ENCODE data around the gene PARD3. TPM values are rescaled to one million over a fixed set of nuclear protein-coding genes. Genes with fewer than 3 reads are reported as not detected.

The PARD3 gene
- total and polyA plus RNA-seq, 2 donors (not counting 3 experiments of a cell fraction or from before 2014, with no cell fraction given), result 7.3 to 24.1 TPM

- TF ChIP-seq POLR2A (IDR thresholded peaks at IDR 0.05; ENCODE audit: low read depth, low read length), result no peak
- TF ChIP-seq GATA2 (IDR thresholded peaks at IDR 0.05; ENCODE audit: insufficient read depth, insufficient read length, low read depth, low read length), result no peak
- no peak for TF ChIP-seq FOS (IDR thresholded peaks at IDR 0.05; ENCODE audit: borderline replicate concordance, insufficient read depth, low read length)
- Histone ChIP-seq H3K36me3 (ENCODE audit: control insufficient read depth in 2 of 2, extremely low read depth in 1 of 2, insufficient read depth in 2 of 2, low read length in 2 of 2) (no peaks in the 10 kb centered on the region), H3K4me1 (ENCODE audit: control insufficient read depth, extremely low read depth, insufficient read depth, low read length) (no peaks in the 10 kb centered on the region), H2AFZ (ENCODE audit: low read depth, low read length) (no peak overlapping the region), H4K20me1 (replicated peaks; ENCODE audit: control insufficient read depth, extremely low read depth, insufficient read depth, low read length) (no peaks in the 10 kb centered on the region), H3K9ac (replicated peaks; ENCODE audit: extremely low read depth, insufficient read depth, low read length) (no peak overlapping the region), H3K27ac (ENCODE audit: insufficient read depth, low read depth, low read length) (no peak overlapping the region), H3K79me2 (ENCODE audit: control insufficient read depth, insufficient read depth, low read length) (no peaks in the 10 kb centered on the region), H3K4me3 (replicated peaks in 1 of 3; ENCODE audit: insufficient read depth in 1 of 3, low read depth in 1 of 3, low read length in 3 of 3) (no peak overlapping the region), H3K27me3 (ENCODE audit: control insufficient read depth in 2 of 2, insufficient read depth in 2 of 2, low read length in 2 of 2) (no peaks in the 10 kb centered on the region), H3K9me3 (replicated peaks; ENCODE audit: control insufficient read depth, insufficient read depth, low read length) (no peaks in the 10 kb centered on the region), H3K4me2 (ENCODE audit: insufficient read depth, low read length) (no peak overlapping the region), H3K9me1 (replicated peaks; ENCODE audit: control insufficient read depth, extremely low read depth, insufficient read depth, low read length) (no peaks in the 10 kb centered on the region)
- dilution Hi-C loops (cut with MboI; ENCODE audit: extremely low pct_ligation_motif_present, low sequenced_read_pairs) (no loop called here), intact Hi-C loops (cut with micrococcal nuclease) (loop anchor here (5.0 kb wide), 1 partner anchor 70 kb away; no protein-coding TSS in a partner anchor)
- POLR2A ChIA-PET, result interaction anchor here (0.6 kb wide), 1 partner anchor 440 kb away, joined by 3 read pairs; no protein-coding TSS in a partner anchor
- CTCF ChIA-PET, result no interaction called here
- no TSS peak for BruUV-seq (replicated peaks)
- no peak for FAIRE-seq
- DNase-seq (ENCODE audit: low read depth, low spot score), result no peak
Observed at GRCh38 chr10:34192646-34193045, 622.5 kb downstream of the PARD3 start.

DNA sequence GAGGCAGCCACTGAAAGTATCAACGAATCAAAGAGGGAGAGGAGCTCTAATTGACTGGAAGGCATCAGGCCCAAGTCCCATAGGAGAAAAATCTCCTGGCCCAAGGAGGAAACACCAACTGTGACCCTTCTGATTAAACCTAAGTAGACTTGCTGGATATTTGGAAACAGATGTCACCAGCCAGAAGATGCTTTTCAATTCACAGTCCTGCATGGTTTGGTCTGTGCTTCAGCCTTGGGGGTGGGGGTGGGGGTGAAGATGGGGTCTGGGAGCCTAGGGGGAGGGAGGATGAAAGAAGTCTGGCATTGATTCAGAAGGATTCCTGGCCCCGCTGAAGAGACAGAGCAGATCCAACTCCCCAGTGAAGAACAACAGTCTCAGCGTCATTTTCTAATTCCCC is 623.7 kb downstream of the PARD3 start:
- ChIA-PET POLR2A (no interaction called here), CTCF (no interaction called here)
- no peaks in the 10 kb centered on the region for H3K27me3 ChIP-seq (ENCODE audit: control insufficient read depth in 2 of 2, insufficient read depth in 2 of 2, low read length in 2 of 2)
- no peak for DNase-seq (ENCODE audit: low read depth, low spot score)
- H3K9me3 ChIP-seq (replicated peaks; ENCODE audit: control insufficient read depth, insufficient read depth, low read length), result no peaks in the 10 kb centered on the region
- H3K27ac ChIP-seq (ENCODE audit: insufficient read depth, low read depth, low read length), result no peak overlapping the region
- H2AFZ ChIP-seq (ENCODE audit: low read depth, low read length), result no peak overlapping the region
- H3K4me3 ChIP-seq (replicated peaks in 1 of 3; ENCODE audit: insufficient read depth in 1 of 3, low read depth in 1 of 3, low read length in 3 of 3), result no peak overlapping the region
- FAIRE-seq, result no peak
- H4K20me1 ChIP-seq (replicated peaks; ENCODE audit: control insufficient read depth, extremely low read depth, insufficient read depth, low read length), result no peaks in the 10 kb centered on the region
- H3K36me3 ChIP-seq (ENCODE audit: control insufficient read depth in 2 of 2, extremely low read depth in 1 of 2, insufficient read depth in 2 of 2, low read length in 2 of 2), result no peaks in the 10 kb centered on the region
- H3K4me1 ChIP-seq (ENCODE audit: control insufficient read depth, extremely low read depth, insufficient read depth, low read length), result no peaks in the 10 kb centered on the region
- intact Hi-C loops (cut with micrococcal nuclease) (loop anchor here (5.0 kb wide), 1 partner anchor 69 kb away; no protein-coding TSS in a partner anchor), dilution Hi-C loops (cut with MboI; ENCODE audit: extremely low pct_ligation_motif_present, low sequenced_read_pairs) (no loop called here)
- no peaks in the 10 kb centered on the region for H3K9me1 ChIP-seq (replicated peaks; ENCODE audit: control insufficient read depth, extremely low read depth, insufficient read depth, low read length)
- no peak overlapping the region for H3K9ac ChIP-seq (replicated peaks; ENCODE audit: extremely low read depth, insufficient read depth, low read length)
- H3K4me2 ChIP-seq (ENCODE audit: insufficient read depth, low read length), result no peak overlapping the region
- no peaks in the 10 kb centered on the region for H3K79me2 ChIP-seq (ENCODE audit: control insufficient read depth, insufficient read depth, low read length)
- no TSS peak for BruUV-seq (replicated peaks)
- no peak for TF ChIP-seq POLR2AphosphoS5 (IDR thresholded peaks at IDR 0.05; ENCODE audit: insufficient read depth, low read depth, low read length)
- no peak for TF ChIP-seq FOS (IDR thresholded peaks at IDR 0.05; ENCODE audit: borderline replicate concordance, insufficient read depth, low read length)
- TF ChIP-seq JUN (IDR thresholded peaks at IDR 0.05; ENCODE audit: borderline replicate concordance, insufficient read depth, insufficient read length, low read depth), result no peak
- TF ChIP-seq CTCF (IDR thresholded peaks at IDR 0.05; ENCODE audit: extremely low read depth in 1 of 2, insufficient read depth in 1 of 2, low read depth in 1 of 2, low read length in 2 of 2), result no peak
- TF ChIP-seq GATA2 (IDR thresholded peaks at IDR 0.05; ENCODE audit: insufficient read depth, insufficient read length, low read depth, low read length), result no peak
- no peak for TF ChIP-seq MAX (IDR thresholded peaks at IDR 0.05; ENCODE audit: insufficient read depth, insufficient read length)
- TF ChIP-seq MYC (IDR thresholded peaks at IDR 0.05; ENCODE audit: low read depth, low read length), result no peak
- TF ChIP-seq POLR2A (IDR thresholded peaks at IDR 0.05; ENCODE audit: low read depth, low read length), result no peak
- no peak for TF ChIP-seq EZH2 (IDR thresholded peaks at IDR 0.05; ENCODE audit: borderline replicate concordance, low read depth, low read length, severe bottlenecking)
